ENCODE measurements around the gene RAB4A. TPM values are rescaled to one million over a fixed set of nuclear protein-coding genes. Genes with fewer than 3 reads are reported as not detected.
A peak's percentile ranks its signal among the peaks of the same experiment; 100 is the strongest.

The RAB4A gene
- total and polyA plus RNA-seq, 2 of the 13 experiments (the other 11 are each of a cell fraction or from before 2014, with no cell fraction given): 56.0 to 80.1 TPM

DNA sequence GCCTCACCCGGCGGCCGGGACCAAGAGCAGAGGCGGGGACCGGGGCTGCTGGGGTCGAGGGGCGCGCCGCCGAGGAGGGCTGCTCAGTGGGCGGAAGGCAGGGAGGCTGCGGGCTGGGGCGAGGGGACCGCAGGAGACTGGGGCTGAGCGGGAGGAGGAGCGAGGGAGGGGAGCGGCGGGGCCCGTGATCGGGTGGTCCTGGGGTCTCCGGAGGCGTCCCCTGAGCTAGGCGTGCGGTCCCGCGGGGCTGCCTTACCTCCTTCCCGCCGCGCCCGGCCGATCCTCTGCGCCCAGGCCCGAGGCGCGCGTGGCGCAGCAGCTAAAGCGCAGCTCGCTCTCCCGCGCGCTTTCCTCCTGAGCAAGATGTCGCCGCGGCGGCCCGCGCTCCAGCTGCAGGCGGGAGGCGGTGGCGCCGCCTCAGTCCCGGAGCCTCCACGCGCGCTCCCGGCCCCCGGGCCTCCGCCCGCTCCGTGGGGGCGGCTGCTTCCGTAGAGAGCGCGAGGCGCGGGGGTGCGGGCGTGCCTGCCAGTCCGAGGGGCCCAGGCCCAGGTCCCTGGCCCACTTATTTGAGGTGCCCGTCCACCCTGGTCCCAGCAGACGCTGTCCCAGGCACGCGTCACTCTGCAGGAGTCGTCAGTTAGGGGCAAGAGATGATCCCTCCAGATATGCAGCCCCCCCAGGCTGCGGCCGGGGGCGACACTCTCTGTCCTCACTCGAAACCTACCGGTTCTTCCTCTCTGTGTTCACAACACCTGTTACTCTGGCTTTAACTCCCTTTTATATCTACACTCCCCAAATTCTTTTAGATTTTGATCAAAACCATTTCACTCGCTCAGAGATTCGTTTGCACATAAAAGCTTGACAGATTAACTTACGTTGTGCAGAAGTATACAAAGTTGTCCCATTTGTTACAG, 72.0 kb downstream of the RAB4A start, which contains the start of gene CCSAP (continued):
- TF ChIP-seq ZNF510 (CRISPR knock-in tag; IDR thresholded peaks at IDR 0.05; ENCODE audit: low read depth) (no peak), ZNF781 (CRISPR knock-in tag; IDR thresholded peaks at IDR 0.05; ENCODE audit: borderline replicate concordance, not compliant biosample characterization) (no peak), TOPORS (CRISPR knock-in tag; IDR thresholded peaks at IDR 0.05) (no peak), NR2C2 (CRISPR knock-in tag; IDR thresholded peaks at IDR 0.05; ENCODE audit: borderline replicate concordance) (no peak; the same call in 1 of the 2 replicates), NAIF1 (CRISPR knock-in tag; IDR thresholded peaks at IDR 0.05; ENCODE audit: borderline replicate concordance) (no peak), CEBPB (IDR thresholded peaks at IDR 0.05; ENCODE audit: borderline replicate concordance, low read depth, low read length) (no peak), ZNF773 (CRISPR knock-in tag; IDR thresholded peaks at IDR 0.05; ENCODE audit: borderline replicate concordance) (no peak), ARNTL (CRISPR knock-in tag; IDR thresholded peaks at IDR 0.05) (0 out of 2 replicates have a peak, but pooled peaks have one; percentile 22), ZUFSP (CRISPR knock-in tag; IDR thresholded peaks at IDR 0.05; ENCODE audit: borderline replicate concordance) (no peak), ZNF451 (CRISPR knock-in tag; IDR thresholded peaks at IDR 0.05) (no peak), ARNT2 (CRISPR knock-in tag; IDR thresholded peaks at IDR 0.05; ENCODE audit: low read depth) (0 out of 2 replicates have a peak, but pooled peaks have one; percentile 33), SP140L (CRISPR knock-in tag; IDR thresholded peaks at IDR 0.05; ENCODE audit: borderline replicate concordance) (0 out of 2 replicates have a peak, but pooled peaks have one; percentile 37), IKZF4 (CRISPR knock-in tag; IDR thresholded peaks at IDR 0.05; ENCODE audit: borderline replicate concordance, low read depth, not compliant biosample characterization) (peak; percentile 54), ZNF512B (CRISPR knock-in tag; IDR thresholded peaks at IDR 0.05; ENCODE audit: borderline replicate concordance) (no peak), ZNF337 (CRISPR knock-in tag; IDR thresholded peaks at IDR 0.05; ENCODE audit: borderline replicate concordance, low read depth) (no peak), SUZ12 (IDR thresholded peaks at IDR 0.05; ENCODE audit: low read depth, low read length) (no peak), JUN (CRISPR knock-in tag; IDR thresholded peaks at IDR 0.05) (no peak), ZNF550 (CRISPR knock-in tag; IDR thresholded peaks at IDR 0.05; ENCODE audit: borderline replicate concordance) (no peak), U2AF1 (optimal IDR thresholded peaks at IDR 0.05; ENCODE audit: low read depth, low read length) (no peak), FOXK2 (IDR thresholded peaks at IDR 0.05) (no peak)
- TF ChIP-seq, protein P1, sequence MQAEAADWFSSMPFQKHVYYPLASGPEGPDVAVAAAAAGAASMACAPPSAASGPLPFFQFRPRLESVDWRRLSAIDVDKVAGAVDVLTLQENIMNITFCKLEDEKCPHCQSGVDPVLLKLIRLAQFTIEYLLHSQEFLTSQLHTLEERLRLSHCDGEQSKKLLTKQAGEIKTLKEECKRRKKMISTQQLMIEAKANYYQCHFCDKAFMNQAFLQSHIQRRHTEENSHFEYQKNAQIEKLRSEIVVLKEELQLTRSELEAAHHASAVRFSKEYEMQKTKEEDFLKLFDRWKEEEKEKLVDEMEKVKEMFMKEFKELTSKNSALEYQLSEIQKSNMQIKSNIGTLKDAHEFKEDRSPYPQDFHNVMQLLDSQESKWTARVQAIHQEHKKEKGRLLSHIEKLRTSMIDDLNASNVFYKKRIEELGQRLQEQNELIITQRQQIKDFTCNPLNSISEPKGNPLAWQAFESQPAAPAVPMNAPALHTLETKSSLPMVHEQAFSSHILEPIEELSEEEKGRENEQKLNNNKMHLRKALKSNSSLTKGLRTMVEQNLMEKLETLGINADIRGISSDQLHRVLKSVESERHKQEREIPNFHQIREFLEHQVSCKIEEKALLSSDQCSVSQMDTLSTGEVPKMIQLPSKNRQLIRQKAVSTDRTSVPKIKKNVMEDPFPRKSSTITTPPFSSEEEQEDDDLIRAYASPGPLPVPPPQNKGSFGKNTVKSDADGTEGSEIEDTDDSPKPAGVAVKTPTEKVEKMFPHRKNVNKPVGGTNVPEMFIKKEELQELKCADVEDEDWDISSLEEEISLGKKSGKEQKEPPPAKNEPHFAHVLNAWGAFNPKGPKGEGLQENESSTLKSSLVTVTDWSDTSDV (CRISPR knock-in tag; IDR thresholded peaks at IDR 0.05): no peak

All from HepG2 (cell line).